ENCODE results near the gene C3orf49.

DNA sequence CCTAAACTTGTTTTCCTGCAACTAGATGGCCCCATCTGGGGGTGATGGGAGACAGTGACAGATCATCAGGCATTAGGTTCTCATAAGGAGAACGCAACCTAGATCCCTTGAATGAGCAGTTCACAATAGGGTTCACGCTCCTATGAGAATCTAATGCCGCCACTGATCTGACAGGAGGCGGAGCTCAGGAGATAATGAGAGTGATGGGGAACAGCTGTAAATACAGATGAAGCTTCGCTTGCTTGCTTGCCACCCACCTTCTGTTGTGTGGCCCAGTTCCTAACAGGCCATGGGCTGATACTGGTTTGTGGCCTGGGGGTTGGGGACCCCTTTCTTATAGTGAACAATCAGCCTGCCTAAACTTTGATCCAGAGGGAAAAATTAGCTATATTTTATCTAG, 15.2 kb upstream of the C3orf49 start:
- TF ChIP-seq CEBPB (IDR thresholded peaks at IDR 0.05) (no peak), CREB1 (IDR thresholded peaks at IDR 0.05; ENCODE audit: low read depth) (no peak), TCF12 (IDR thresholded peaks at IDR 0.05; ENCODE audit: low read depth) (no peak), TEAD4 (IDR thresholded peaks at IDR 0.05) (no peak), TAF1 (IDR thresholded peaks at IDR 0.05; ENCODE audit: low read depth) (no peak), EGR1 (IDR thresholded peaks at IDR 0.05) (no peak), NFIC (IDR thresholded peaks at IDR 0.05) (no peak), EP300 (IDR thresholded peaks at IDR 0.05; ENCODE audit: borderline replicate concordance) (no peak)
- TF ChIP-seq, protein P1, sequence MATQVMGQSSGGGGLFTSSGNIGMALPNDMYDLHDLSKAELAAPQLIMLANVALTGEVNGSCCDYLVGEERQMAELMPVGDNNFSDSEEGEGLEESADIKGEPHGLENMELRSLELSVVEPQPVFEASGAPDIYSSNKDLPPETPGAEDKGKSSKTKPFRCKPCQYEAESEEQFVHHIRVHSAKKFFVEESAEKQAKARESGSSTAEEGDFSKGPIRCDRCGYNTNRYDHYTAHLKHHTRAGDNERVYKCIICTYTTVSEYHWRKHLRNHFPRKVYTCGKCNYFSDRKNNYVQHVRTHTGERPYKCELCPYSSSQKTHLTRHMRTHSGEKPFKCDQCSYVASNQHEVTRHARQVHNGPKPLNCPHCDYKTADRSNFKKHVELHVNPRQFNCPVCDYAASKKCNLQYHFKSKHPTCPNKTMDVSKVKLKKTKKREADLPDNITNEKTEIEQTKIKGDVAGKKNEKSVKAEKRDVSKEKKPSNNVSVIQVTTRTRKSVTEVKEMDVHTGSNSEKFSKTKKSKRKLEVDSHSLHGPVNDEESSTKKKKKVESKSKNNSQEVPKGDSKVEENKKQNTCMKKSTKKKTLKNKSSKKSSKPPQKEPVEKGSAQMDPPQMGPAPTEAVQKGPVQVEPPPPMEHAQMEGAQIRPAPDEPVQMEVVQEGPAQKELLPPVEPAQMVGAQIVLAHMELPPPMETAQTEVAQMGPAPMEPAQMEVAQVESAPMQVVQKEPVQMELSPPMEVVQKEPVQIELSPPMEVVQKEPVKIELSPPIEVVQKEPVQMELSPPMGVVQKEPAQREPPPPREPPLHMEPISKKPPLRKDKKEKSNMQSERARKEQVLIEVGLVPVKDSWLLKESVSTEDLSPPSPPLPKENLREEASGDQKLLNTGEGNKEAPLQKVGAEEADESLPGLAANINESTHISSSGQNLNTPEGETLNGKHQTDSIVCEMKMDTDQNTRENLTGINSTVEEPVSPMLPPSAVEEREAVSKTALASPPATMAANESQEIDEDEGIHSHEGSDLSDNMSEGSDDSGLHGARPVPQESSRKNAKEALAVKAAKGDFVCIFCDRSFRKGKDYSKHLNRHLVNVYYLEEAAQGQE (IDR thresholded peaks at IDR 0.05; ENCODE audit: low read depth), result no peak
- TF ChIP-seq, protein P2, sequence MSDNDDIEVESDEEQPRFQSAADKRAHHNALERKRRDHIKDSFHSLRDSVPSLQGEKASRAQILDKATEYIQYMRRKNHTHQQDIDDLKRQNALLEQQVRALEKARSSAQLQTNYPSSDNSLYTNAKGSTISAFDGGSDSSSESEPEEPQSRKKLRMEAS (IDR thresholded peaks at IDR 0.05), result no peak

All from Ishikawa (cell line).